GM19240 (cell line): ENCODE data around the gene FRRS1.
"Not testable (repeated sequence)": the region's sequence is repeated elsewhere in the genome, so short reads cannot be mapped to it uniquely, and the experiment has no call there.

Experiments
- DNase-seq: peaks from one replicate; pipeline ENCODE4 v3.0.0; 2011; ENCODE audit warnings: low spot score; ENCODE audit not compliant: insufficient read length

The FRRS1 gene

DNA sequence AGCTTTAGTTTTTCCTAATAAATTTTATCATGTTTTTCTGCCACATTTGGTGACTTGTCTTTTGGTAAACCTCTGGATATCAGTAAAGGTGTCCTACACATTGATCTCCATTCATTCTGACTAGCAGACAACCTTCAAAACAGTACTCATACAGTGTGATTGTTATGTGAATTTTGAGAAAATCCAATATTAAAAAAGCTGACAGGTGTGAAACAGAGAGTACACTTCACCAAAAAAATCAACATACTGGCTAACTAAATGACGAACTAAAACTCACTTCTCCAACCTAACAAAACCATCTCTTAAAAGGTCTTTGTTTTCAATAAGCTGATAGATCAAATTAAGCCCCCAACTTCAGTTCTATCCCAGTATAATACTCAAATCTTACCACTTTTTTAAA lies 1.5 kb downstream of the FRRS1 start:
- DNase-seq, result no peak

DNA sequence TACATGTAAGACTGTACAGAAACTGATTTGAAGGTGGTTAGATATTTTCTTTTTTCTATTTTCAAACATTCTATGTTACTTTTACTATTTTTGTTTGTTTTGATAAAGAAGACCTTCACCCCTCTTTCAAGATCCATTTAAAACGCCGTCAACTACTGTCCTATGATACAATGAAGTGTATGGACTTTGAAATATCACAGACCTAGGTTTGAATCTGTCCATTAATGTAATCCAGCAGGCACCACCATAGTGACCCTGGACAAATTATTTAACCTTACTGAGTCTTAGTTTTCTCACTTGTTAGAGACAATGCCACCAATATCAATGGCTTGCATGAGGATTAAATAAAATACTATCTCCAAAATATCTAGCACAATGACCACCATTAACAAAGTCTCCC lies 2.0 kb downstream of the FRRS1 start:
- no peak for DNase-seq

DNA sequence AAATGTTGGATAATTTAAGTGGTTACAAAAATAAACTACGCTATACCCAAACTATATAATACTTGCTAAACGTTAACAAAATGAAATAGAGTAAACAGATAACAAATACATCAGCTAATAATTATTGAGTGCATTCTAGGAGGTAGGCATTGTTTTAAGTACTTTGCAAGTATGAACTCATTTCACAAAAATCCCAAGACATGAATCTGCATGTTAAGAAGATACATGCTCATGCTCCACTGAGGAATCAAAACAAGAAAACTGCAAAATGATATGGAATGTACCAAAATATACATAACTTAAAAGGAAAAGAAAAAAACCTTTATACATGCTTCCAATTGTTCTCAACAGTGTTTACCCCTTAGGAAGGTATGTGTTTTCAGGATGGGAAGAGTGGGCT lies 2.5 kb downstream of the FRRS1 start:
- DNase-seq, result no peak

DNA sequence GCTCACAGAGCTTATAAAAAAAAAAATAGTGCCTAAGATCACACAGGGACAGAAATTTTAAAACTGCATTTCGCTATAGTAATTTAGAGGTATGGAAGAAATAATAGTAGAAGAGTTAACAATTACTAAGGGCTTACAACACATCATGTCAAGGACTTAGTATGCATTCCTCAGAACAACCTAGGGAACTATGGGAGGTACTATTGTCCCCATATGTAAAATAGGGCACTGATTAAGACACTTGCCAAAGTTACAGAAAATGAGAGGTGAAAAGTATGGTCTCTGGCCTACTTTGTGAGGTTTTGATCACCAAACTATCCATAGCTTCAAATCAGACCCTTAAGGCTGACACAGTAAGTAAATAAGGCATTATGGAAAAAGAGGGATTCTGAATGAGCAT lies 4.7 kb downstream of the FRRS1 start:
- DNase-seq, result no peak

- no peak for DNase-seq
These were observed 6.8 kb downstream of the FRRS1 start for GRCh38 chr1:99759518-99760160.

GRCh38 chr1:99758686-99759517 lies 7.5 kb downstream of the FRRS1 start:
- DNase-seq, result not testable (repeated sequence)

DNA sequence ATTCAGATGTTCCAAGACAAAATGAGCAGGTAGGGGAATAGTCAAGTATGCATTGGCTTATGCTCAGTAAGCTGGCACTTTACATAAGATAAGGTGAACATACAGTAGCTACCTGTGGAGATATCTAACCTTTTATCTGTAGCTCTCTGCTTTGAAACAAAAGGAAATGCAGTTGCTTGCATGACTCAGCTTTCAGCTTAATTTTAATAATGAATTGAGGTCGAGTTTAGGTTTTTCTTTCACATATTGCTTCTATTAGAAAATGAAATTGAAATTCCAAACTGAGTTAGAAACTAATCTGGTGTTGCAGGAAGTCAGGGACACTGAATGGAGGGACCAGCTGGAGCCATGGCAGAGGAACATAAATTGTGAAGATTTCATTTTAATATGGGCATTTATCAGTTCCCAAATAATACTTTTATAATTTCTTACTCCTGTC lies 8.3 kb downstream of the FRRS1 start:
- DNase-seq, result no peak

GRCh38 chr1:99756598-99756997 lies 9.8 kb downstream of the FRRS1 start:
- no peak for DNase-seq

DNA sequence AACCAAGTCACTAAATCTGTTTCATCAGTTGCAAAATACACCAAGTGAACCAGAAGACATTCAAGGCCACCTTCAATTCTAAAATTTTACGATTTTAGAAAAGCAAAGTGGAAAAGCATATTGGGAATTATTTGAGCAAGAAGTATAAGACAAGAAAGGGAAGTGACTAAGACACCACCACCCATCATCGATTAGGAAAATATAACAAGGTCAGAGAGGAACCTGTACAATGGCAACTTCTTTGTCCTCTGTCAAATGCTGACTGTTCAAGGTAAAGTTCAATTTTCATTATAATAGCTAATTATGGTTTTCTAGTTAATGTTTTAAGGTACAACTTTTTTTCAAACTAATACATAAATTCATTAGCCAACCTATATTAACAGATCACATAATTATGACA lies 10.8 kb downstream of the FRRS1 start:
- no peak for DNase-seq

GRCh38 chr1:99754697-99755096 lies 11.7 kb downstream of the FRRS1 start:
- DNase-seq, result no peak

- no peak for DNase-seq
These were observed 12.3 kb downstream of the FRRS1 start for GRCh38 chr1:99754055-99754626.

DNA sequence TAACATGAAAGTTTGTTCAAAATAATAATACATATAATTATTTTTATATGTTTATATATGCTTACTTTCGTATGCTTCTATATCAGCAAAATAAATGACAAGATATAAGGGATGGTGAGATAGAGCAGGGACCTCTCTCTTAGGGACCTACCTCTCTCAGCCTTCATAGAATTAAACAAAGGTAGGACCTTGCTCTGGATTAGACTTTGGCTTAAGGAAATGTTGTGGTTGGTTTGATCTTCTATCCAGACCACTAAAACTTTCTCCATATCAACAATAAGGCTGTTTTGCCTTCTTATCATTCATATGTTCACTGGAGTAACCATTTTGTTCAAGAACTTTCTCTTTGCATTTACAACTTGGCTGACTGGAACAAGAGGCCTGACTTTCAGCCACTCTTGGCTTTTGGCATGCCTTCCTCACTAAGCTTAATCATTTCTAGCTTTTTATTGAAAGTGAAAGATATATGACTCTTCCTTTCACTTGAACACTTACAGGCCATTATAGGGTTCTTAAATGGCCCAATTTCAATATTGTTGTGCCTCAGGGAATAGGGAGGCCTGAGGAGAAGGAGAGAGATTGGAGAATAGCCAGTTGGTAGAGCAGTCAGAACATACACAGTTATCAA lies 14.4 kb downstream of the FRRS1 start:
- no peak for DNase-seq

DNA sequence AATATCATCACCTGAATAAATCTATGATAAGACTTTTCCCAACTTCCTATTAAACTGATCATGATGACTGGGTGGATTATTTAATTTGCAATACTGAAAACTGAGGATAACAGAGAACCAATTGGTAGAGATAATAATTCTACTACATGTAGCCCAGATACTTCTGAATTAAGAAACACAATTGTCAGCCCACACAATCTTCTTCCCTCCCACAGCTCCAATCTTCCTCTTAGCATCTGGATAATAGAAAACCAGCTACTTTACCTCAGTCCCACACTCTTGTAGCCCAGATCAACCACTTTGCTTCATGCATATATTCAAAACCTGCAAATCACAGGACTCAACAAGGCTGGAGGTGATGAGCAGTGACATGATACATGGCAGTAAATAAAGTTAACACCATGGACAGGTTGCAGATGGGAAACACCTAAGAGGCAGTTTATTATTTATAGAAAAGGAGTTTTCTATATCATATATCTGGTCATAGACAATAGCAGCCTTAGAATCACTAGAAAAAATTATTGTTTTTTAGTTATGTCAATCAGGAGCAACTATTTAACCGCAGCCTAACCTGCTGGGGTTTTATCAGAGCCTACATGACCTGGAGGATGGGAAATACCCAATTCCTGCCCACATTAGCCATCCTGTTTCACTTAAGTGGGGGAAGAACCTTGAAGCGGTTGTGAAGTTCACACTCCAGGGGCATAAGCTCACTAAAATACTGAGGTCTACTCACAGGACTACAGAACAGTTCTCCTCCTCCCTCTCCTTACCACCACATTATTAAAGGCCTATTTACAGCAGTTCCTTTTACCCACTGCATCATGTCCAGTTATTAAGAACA lies 16.7 kb downstream of the FRRS1 start:
- no peak for DNase-seq

DNA sequence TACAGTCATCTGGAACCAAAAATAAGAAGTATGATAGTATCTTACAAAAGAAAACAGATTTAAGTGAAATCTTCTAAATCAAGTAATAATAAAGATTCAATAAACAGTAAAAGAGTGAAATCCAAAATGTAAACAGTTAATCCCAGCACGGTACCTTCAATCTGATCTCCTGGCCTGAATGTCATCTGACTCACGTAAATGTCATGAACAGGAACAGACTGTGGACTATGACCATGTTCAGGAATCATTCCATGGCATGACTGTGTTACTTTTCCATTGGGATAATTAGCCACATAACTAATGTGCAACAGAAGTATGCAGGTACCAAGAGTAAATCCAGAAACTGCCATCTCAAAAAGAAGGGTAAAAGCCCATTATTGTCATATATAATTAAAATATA lies 18.0 kb downstream of the FRRS1 start:
- no peak for DNase-seq

DNA sequence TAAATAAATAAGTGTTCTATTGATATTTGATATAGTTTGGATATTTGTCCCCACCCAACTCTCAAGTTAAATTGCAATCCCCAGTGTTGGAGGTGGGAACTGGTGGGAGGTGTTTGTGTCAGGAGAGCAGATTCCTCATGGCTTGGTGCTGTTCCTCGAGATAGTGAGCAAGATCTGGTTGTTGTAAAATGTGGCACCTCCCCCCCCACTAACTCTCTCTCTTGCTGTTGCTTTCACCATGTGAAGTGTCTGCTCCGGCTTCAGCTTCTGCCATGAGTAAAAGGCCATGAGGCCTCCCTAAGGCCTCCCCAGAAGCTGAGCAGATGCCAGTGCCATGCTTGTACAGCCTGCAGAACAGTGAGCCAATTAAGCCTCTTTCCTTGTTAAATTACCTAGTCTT lies 20.8 kb downstream of the FRRS1 start:
- no peak for DNase-seq

DNA sequence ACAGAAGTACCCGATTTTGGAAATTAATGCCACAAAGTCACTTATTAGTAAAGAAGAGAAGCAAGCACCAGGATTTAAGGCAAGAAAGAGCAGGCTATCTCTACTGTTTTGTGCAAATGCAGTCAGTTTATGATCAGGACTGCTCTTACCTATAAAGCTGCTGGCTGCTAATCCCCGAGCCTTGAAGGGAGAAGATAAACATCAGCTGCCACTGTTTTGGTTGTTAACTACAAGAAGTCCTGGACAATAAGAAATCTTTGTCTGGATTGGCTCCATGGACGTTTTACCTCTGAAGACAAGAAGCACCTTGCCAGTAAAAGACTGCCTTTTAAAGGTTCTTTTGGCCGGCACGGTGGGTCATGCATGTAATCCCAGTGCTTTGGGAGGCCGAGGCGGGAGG lies 21.4 kb downstream of the FRRS1 start:
- DNase-seq, result no peak

DNA sequence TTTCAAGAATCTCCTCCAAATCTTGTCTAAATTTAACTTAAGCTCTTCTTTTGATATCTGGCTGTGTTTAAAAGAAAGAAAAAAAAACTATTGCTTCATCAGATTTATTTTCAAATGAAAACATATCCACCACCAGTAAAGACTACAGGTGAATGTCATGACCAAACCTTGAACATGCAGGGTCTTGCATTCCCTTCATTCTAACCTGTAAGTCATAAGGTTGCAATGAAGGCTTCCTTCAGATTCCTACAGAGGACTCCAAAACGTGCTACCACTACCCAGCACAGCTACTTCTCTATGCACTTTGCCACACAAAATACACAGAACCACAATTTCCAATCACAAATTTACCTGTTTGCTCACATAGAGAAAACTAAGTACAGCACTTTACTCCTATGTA lies 26.3 kb downstream of the FRRS1 start:
- no peak for DNase-seq

GRCh38 chr1:99738858-99739465 lies 27.5 kb downstream of the FRRS1 start:
- no peak for DNase-seq

DNA sequence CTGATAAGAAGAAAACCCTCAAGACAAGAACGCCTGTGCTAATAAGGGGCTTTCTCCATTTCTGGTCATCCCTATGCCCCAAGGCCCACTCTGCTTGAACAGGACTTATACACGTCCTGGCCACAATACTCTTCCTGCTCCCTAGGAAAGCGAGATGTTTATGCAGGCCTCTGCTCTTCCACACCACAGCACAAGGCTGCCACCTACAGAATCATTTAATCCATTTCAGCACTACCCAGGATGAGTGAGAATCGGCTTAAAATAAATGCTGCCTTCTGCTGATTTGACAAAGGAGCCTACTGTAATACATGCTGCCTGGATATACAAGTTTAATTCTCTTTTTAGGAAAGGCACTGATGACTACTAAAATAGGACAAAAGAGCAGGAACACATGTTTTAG lies 29.4 kb downstream of the FRRS1 start:
- DNase-seq, result no peak

- DNase-seq, result no peak
These were observed 30.6 kb downstream of the FRRS1 start for GRCh38 chr1:99735852-99736251.

DNA sequence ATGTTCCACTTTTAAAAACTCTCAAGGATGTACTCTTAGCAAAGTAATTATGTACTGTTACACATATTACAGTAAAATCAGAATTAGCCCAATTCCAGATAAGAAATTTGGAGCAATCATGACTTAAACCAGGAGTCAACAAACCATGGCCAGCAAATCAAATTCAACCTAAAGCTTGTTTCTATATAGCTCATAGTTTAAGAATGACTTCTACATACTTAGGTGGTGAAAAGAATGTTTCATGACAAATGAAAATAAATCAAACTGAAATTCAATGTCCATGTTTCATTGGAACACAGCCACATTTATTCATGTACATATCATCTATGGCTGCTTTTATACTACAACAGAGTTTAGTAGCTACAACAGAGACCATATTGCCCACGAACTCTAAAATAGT lies 35.1 kb downstream of the FRRS1 start:
- DNase-seq, result no peak
